Upper lobe of left lung (tissue), 4 donors: Measurements from ENCODE around the gene TRAF3.

Experiments used
- EP300 ChIP-seq, 4 donors: sonication (generic); formaldehyde crosslinking; IDR thresholded peaks; one replicate each; pipeline ENCODE4 v1.5.1; 2017; ENCODE audit warnings: antibody characterized with exemption in 4 of 4, control low read depth in 2 of 4
- POLR2A ChIP-seq, 4 donors: fragments of 450-650 bp; IDR thresholded peaks; one replicate each; pipeline ENCODE4 v1.5.1; 2016 to 2017; ENCODE audit warnings: antibody characterized with exemption in 4 of 4, mild to moderate bottlenecking in 2 of 4
- POLR2AphosphoS5 ChIP-seq, 2 donors: sonication (generic); formaldehyde crosslinking; IDR thresholded peaks; one replicate each; pipeline ENCODE4 v1.5.1; 2017; ENCODE audit warnings: antibody characterized with exemption in 2 of 2
- TF ChIP-seq, protein P1 (sequence below), 6 experiments: fragments of 450-650 bp in 4 of 6; fragments of 200-600 bp in 2 of 6; sonication (generic) in 2 of 6; IDR thresholded peaks; one replicate each; pipeline ENCODE4 v1.5.1; 2016 to 2019; ENCODE audit warnings: antibody characterized with exemption in 6 of 6

DNA sequence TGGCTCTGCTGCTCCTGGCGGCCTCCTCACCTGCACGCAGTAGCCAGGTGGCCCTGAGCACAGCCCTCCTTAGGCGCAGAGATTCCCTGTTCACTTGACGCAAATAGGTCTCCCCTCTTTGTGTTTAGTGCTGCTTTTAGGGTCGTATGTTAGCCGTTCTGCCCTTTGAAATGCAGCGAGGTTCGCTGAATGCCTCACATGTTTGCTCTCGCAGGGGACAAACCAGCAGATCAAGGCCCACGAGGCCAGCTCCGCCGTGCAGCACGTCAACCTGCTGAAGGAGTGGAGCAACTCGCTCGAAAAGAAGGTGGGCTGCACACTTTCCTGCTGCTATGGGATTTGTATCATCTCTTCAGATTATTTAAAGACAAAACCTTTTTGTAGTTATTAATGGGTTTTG lies 113.9 kb downstream of the TRAF3 start:
- TF ChIP-seq, protein P1, sequence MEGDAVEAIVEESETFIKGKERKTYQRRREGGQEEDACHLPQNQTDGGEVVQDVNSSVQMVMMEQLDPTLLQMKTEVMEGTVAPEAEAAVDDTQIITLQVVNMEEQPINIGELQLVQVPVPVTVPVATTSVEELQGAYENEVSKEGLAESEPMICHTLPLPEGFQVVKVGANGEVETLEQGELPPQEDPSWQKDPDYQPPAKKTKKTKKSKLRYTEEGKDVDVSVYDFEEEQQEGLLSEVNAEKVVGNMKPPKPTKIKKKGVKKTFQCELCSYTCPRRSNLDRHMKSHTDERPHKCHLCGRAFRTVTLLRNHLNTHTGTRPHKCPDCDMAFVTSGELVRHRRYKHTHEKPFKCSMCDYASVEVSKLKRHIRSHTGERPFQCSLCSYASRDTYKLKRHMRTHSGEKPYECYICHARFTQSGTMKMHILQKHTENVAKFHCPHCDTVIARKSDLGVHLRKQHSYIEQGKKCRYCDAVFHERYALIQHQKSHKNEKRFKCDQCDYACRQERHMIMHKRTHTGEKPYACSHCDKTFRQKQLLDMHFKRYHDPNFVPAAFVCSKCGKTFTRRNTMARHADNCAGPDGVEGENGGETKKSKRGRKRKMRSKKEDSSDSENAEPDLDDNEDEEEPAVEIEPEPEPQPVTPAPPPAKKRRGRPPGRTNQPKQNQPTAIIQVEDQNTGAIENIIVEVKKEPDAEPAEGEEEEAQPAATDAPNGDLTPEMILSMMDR (IDR thresholded peaks at IDR 0.05) = no peak
- TF ChIP-seq POLR2A (IDR thresholded peaks at IDR 0.05) = no peak
- no peak for TF ChIP-seq POLR2AphosphoS5 (IDR thresholded peaks at IDR 0.05)
- TF ChIP-seq EP300 (IDR thresholded peaks at IDR 0.05) = no peak
